C4-2B (cell line): Measurements from ENCODE around the gene SEMA3E.

Experiments
- ZFX ChIP-seq: fragments of 450-650 bp; IDR thresholded peaks from 2 replicates; pipeline ENCODE4 v1.6.1; 2017
- TF ChIP-seq, protein P1 (sequence below): fragments of 450-650 bp; conservative IDR thresholded peaks from 2 replicates; pipeline ENCODE4 v1.5.1; 2017; ENCODE audit warnings: mild to moderate bottlenecking

DNA sequence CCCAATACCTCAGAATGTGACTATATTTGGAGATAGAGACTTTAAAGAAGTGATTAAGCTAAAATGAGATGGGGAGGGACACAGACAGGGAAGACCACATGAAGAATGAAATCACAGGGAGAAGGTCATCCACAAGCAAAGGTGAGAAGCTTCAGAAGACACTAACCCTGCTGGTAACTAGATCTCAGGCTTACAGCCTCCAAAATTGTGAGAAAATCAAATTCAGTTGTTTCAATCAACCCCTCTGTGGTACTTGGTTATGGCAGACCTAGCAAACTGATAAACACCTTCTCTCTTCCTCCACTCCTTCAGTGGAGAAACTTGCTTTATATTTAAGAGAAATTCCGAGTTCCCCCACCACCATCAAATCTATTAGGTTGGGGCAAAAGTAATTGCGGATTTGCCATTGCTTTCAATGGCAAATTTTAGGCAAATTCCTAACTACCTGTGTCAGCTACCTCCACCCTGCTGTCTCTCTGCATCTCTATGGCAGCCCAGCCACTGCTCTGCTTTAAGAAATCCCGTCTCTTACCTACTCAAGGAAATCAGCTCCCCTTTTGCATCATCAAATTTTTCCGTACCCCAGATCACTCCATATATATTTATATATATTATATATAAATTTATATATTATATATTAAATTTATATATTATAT, 38.2 kb downstream of the SEMA3E start:
- TF ChIP-seq, protein P1, sequence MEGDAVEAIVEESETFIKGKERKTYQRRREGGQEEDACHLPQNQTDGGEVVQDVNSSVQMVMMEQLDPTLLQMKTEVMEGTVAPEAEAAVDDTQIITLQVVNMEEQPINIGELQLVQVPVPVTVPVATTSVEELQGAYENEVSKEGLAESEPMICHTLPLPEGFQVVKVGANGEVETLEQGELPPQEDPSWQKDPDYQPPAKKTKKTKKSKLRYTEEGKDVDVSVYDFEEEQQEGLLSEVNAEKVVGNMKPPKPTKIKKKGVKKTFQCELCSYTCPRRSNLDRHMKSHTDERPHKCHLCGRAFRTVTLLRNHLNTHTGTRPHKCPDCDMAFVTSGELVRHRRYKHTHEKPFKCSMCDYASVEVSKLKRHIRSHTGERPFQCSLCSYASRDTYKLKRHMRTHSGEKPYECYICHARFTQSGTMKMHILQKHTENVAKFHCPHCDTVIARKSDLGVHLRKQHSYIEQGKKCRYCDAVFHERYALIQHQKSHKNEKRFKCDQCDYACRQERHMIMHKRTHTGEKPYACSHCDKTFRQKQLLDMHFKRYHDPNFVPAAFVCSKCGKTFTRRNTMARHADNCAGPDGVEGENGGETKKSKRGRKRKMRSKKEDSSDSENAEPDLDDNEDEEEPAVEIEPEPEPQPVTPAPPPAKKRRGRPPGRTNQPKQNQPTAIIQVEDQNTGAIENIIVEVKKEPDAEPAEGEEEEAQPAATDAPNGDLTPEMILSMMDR = no peak
- TF ChIP-seq ZFX = no peak
